GF-D8 (cell line): ENCODE measurements around the gene JDP2.

ENCODE experiments used
- DNase-seq: peaks from one replicate; lab custom pipeline; 2025; lab: John Stamatoyannopoulos, UW

Gene JDP2

DNA sequence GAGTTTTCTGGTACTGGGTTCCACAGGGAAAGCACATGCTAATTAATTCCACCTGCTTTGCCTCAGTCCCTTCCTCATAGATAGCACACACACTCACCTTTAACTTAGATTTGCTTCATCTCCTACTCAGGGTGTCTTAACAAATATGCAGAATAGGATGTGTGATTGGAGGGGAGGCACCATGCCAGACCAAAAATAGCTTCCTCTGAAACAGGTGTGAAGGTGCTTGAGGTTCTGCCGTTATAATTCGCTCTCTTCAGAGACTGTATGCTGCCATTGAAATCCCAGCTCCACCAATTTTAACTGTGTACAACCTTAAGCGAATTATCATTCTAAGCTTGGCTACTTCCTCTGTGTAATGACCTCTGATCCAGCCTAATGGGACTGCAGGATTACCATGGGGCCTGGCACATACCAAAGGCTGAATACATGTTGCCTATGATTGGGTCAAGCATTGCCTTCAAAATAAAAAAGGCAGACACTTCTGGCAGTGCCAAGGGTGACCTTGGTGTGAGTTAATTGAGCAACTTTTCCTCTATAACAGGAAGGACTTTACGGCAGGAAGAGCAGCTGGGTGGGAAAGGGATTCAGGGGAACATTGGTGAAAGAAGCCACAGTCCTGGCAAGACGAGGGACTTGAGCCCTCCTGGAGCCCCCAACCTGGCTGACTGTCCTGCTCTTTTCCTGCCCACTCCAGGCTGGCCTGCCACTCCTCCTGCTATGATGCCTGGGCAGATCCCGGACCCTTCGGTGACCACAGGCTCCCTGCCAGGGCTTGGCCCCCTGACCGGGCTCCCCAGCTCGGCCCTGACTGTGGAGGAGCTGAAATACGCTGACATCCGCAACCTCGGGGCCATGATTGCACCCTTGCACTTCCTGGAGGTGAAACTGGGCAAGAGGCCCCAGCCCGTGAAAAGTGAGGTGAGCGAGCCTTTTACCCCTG lies 9.7 kb downstream of the JDP2 start:
- no peak for DNase-seq

DNA sequence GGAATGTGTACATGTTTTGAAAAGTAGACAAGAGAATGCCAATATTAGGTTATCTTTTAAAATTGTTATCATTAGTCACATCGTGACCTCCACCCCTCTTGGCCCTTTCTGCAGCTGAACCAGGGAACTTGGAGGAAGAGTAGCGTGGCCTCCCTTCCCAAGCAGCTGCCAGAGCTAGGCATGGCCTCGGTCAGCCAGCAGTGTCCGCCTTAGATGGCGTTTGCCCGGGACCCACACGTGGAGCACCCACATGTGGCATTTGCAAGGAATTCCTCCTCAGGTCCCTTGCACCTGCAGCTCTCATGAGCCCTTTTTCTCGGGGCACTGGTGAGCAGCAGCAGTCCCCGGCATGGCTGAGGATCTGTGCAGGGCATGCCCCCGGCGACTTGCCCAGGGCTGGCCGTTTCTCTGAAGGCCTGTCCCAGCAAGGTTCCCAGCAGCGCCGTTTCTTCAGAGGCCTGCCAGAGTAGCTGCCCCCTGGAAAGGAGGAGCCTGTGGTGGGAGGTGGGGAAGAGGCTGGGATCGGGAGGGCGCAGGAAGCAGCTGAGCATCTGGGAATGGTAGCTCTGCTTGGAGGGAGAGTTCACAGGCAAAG lies 10.8 kb downstream of the JDP2 start:
- no peak for DNase-seq

DNA sequence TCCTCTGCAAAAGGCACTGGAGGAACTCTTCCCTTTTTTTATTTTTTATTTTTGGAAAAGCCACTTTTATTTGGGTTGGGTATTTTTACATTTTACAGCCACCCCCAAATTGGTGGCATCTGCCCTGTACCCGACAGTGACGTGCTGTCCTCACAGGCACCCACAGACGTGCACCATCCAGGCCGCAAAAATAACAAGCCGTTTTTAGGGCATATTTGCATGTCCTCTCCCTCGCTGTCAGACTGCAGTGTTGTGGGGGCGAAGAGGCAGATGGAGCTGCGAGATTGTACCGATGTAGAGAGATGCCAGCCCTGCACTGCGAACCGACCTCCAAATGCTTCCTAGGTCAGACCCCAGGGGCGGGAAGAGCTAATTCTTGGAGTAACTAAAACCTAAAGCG lies 12.2 kb downstream of the JDP2 start:
- no peak for DNase-seq

DNA sequence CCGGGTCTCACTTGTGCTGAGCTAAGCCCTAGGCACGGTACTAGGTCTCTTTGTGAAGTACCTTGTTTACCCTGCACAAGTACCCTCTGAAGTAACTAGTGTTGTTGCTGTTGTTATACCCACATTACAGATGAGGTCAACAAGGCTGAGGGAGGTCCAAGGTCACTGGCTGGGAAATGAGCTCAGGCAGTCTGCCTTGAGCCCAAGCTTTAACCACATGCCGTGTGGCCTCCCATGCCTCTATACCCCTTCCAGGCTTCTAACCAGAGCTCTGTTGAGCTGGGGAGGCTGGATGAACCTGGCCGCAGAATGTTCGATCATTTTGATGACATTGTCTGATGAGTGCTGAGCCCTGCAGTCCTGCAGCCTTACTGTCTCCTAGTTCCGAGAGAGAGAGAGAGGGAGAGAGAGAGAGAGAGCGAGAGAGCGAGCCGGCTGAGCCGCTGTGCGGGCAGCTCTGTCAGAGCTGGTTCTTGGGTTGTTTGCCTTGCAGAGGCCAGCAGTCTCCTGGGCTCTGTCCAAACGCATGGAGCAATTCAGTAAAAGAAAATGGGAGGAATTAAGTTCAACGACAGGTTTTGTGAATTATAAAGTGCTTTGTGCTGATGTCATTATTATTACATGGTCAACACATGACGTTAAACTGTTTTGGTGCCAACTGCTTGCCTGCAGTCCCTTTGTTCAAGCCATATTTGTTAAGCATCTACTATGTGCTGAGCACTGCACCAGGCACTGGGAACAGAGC lies 13.1 kb downstream of the JDP2 start:
- DNase-seq, result no peak

DNA sequence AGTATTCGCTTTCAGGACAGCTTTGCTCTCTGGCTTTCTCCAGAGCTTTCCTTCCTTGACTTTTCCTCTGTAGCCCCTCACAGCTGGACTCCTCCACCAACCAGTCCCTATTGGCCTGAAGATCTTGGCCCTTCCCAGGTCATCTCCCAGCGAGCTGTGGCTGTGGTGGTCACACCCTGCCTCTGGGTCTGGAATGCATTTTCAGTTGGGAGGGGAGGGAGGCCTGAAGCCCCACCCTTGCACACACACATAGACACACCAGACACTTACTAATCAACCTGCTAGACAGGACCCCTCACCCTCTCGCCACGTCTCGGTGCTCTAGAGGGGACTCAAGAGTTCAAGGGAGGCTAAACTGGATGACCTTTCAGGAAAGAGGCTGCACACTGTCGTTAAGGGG lies 13.9 kb downstream of the JDP2 start:
- no peak for DNase-seq

DNA sequence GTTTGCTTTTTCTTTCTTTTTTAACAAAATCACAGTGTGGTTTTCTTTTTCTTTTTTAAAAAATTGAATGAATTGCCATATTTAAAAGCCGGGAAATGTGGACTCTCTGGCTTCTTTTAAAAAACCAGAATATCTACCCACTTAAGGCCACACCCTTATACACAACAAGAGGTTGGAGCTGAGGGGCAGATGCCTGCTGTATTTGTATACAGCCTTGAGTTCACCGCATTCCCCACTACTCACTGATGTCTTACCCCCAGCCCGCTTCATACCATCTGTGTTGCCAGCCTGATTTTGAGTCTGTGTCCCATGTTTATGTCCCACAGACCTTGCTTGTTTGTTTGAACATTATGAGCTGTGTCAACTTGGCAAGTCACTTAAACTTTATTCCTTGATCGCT lies 14.3 kb downstream of the JDP2 start:
- DNase-seq, result no peak

DNA sequence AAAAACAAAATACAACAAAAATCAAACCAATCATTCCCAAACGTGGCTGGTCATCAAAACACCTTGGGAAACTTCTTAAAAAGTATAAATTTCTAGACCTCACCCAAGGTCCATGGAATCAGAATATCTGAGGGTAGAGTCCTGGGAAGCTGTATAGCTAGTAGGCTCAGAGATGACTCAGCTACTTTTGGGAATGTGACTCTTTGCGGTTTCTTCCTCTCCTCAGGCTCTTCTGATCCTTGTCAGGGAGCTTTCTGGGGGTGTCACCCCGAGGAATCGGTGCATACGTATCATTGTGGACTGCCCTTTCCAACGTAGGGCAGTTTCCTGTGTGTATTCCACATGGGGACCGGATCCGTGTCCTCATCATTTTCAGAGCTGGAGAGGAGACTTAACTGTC lies 14.8 kb downstream of the JDP2 start:
- no peak for DNase-seq

DNA sequence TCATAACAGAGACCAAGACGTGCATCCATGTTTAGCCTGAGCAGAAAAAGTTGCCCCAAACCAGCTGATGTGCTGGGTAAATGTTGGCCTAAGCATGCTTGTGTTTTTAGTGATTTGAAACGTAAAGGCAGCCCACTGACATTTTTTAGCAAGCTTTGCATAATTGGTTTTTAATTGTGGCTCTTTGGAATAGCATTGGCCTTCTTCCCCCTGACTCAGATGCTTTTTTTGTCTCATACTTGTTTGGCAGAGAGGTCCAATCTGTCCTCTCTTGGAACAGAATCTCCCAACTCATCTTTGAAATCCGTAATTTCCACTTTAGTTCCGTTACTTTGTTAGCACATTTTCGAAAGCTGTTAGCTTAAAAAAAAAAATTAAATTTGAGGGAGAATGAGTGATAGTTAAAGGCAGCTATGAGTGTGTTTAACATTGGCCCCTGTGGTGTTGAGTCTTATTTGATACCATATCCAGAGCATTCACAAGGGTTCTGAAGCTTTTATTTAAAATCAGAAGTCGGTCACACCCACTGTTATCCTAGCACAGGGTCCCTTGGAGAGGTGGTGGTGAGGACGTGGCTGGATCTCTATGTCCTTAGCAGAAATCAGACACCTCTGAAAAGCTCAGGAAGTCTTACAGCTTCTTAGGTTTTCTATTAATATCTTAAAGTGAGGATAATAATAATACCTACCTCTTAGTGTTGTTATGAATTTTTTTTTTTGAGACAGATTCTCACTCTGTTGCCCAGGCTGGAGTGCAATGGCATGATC lies 15.6 kb downstream of the JDP2 start:
- DNase-seq, result no peak

DNA sequence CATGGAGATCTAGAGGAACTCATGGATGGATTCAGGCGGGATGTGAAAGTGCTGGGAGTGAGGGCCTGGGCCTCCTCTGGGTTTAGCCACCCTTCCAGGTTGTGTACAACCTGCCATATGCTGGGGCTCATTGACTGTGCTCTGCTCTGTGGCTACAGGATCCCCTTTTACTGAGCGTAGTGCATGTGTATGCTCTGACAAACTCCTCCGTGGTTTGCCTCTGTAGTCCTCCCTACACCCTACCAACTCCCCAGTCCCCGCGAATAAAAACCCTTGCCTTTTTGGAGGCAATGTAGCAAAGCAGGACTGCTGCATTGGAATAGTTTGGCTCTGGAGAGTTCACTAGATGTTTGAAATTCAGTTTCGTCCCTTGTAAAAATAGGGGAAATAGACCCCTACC lies 17.4 kb downstream of the JDP2 start:
- no peak for DNase-seq

DNA sequence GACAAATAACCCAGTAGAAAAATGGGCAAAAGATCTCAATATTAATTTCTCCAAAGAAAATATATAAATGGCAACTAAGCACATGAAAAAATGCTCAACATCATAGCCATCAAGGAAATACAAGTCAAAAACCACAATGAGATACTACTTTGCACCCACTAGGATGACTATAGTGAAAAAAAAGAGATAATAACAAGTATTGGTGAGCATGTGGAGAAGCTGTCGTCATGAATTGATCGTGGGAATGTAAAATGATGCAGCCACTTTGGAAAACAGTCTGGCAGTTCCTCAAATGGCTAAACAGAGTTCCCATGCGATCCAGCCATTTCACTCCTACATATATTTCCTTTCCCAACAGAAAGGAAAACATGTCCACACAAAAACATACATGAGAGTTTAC lies 18.1 kb downstream of the JDP2 start:
- no peak for DNase-seq

DNA sequence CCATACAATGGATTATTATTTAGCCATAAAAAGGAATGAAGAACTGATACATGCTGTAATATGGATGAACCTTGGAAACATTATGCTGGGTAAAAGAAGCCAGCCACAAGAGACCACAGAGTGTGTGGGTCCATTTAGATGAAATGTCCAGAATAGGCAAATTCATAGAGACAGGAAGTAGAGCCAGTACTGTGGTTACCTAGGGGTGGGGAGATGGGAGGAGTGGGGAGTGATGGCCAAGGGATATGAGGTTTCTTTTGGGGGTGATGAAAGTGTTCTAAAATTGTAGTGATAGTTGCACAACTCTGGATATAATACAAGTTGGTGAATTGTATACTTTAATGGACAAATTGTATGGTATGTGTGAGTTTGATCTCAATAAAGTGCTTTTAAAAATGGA lies 18.6 kb downstream of the JDP2 start:
- peak; percentile 20 for DNase-seq

DNA sequence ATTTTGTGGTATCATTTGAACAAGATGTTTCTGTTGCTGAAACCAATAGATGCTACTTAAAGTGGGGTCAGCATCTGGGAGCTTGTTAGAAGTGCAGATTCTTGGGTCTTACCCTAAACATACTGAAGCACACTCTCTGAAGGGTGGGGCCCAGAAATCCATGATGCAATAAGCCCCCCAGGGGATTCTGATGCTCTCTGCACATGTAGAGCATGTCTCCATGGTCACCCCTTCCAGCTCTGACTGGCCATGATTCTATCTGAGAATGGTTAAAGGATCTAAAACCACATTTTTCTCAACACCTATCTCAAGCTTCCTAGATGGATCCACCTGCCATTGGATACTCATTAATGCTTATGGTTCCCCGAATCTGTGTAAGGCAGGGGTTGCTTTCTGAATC lies 20.4 kb downstream of the JDP2 start:
- DNase-seq, result no peak

DNA sequence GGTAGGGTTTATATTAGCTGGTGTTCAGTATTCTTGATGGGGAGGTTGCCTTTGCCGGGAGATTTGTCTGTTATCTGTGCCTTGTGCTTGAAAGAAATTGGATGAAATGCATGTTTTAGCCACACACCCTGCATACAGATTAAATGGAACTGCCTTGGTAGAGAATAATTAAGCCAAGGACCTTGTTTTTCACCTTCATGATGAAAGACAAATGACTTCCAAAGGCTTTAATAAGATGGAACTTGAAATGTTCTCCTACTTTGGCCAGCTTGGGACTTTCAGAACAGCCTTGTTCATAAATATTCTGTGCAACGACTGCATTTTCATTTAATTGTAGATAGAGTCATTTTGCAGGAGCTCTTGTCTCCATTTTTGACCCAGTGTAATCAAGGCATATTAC lies 21.2 kb downstream of the JDP2 start:
- DNase-seq, result no peak

DNA sequence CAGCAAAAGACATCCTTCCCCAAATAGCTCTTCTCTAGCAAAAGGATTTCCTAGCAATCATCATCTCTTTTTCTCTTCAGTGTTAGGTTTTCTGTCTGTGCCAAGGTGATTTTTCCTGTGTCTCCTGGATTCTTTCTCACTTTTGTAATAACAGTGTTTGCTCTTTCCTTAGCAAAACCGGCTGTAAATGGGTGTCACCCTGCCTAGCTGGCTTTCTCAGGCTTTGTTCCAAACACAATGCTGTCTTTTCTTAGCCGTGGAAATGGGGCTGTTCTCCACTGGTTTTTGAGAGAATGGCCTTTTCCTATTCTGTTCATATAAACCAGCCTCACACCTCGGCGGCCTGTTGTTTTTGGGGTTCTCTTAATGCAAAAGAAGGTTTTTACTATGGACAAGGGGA lies 21.9 kb downstream of the JDP2 start:
- DNase-seq, result no peak

DNA sequence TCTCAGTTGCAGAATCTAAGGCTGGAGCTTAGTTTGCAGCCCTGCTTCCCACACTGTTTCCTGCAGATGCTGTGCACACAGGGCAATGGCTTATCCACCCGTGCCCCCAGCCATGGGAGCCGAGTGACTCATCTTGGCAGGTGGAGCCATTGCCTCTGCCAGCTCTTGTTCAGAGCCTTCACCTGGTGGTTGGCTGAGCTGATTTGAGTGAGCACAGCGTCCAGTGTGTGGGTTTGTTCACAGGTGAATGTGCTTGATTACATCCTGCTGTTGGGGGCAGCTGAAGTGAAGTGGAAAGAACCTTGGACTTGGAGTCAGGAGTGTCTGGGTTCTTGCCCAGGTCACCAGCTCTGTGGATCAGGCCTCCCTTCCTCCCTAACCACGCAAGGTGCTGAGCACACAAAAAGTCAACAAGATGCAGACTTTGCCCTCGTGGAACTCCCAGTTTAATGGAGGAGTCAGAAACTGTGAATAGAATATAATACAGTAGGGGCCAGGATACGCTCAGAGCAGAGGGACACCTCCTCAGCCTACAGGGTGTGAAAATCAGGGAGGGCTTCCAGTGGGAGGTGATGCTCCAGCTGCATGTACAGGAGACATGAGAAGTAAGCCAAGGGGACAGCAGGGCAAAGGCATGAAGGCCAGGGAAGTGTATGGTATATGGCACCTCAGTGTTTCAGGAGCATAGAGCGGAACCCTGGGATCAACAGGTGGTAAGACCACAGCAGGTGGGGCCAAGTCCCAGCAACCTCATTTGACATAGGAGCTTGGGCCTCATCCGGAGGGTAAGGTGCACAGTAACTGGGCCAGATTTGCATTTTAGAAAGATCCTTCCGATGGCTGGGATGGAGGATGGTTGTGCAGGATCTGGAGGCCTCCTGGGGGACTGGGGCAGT lies 22.8 kb downstream of the JDP2 start:
- DNase-seq, result no peak

DNA sequence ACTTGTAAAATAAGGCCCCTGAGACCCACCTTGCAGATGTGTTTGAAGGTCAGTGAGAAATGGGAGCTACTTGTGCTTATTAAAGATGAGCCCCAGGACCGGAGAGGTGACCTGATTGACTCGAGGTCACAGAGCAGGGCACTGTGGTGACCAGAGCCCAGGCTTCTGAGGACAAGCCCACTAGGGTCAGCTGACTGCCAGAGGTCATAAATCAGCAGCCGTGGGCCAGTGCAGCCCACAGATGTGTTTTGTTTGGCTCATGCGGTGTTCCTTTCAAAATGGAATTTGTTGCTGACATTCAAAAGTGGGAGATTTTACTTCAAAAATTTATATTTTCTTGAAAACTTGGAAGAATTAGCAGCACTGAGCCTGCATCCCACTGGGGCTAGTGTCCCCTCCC lies 24.5 kb downstream of the JDP2 start:
- DNase-seq, result no peak

DNA sequence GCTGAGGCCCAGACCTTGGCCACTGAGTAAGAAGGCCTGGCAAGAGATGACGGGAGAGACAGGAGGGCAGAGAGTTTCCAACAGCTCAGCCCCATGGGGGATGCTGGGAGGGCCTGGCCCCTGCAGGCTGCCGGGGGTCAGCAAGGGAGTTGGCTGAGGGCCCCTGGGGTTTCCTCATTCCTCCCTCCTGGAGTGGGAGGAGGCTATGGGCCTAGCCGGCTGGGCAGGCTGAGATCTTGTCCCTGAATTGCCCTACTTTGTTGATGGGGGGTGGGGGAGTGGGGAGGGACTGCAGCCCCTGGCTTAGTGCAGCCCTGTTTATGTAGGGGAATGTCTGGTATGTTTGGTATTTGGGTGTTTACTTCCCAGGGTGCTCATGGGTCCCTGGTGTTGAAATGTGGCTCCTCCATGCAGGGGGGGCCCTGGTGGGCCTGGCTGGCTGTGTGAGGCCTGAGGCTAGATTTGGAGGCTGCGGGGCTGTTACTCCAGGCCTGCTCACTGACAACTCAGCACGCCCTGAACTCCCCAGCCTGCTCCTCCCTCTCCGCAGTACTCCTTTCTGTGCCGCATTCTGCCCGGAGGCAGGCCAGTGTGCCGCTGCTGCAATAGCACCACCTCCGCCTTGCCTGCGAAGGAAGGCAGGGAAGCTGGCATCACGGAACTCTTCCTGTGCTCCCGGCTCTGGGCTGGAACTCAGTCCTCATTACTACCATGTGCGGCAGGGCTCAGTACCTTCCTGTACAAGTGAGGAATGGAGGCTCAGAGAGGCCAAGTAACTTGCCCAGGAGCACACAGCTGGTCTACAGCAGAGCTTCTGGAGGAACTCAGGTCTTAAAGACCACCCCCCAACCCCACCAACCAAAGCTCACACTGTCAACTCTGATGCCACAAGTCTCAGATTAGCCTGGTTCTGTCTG lies 25.3 kb downstream of the JDP2 start:
- no peak for DNase-seq

DNA sequence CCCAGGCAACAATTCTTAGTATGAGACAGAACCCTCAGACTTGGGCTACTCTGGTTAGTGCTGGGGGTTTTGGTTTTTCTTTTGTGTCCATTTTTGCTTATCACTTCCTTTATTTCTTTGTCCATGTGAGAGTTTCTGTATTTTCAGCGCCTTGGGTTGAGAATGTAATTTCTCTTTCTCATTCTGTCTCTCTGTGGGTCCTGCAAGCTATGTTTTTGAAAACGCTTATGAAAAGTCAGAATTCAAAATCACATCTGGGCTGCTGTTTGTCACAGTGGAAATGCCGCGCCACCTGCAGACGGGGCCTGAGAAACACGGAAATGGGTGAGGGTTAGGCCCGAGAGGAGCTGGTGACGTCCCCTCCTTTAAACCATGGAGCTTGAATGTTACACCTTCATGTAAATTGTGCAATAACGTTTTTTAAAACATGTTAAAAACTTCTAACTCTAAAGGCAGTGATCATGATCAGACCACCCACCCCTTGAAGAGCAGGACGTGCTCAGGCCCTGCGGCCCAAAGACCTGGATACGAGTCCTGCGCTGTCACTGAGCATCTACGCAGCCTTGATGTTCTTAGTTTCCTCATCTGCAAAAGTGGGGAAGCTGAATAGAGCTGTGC lies 26.1 kb downstream of the JDP2 start:
- no peak for DNase-seq

DNA sequence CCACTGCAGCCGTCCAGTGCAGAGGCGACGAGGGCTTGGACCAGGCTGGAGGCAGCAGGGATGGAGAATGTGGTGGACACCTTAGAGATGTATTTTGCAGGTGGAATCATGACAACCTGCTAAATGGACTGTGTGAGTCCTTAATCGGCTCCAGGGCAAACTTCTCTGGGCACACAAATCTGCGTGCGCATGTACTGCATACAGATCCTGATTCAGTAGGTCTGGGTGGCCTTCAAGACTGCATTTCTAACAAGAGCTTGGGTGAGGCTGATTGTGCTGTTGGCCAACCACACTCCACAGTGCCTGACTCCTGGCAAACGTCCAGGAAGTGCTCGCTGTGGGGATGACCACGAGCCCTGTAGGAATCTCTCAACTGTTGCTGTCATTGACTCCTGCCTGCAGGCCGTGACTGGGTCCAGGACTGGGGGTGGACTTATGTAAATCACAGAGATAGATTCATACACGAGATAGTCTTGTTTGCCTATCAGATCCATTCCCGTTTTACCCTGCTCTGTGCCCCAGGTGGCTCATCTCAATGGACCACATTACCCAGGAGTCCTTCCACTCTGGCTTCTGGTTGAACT lies 27.2 kb downstream of the JDP2 start:
- no peak for DNase-seq
